NCI-H460 (cell line): ENCODE measurements around the gene UGT1A4. TPM values are rescaled to one million over a fixed set of nuclear protein-coding genes. Genes with fewer than 3 reads are reported as not detected.
"Not testable (repeated sequence)": the region's sequence is repeated elsewhere in the genome, so short reads cannot be mapped to it uniquely, and the experiment has no call there.

Experiments used
- DNase-seq: peaks from one replicate; pipeline ENCODE4 v3.0.0-alpha.2; 2016; ENCODE audit warnings: low read depth; ENCODE audit errors: extremely low read depth
- total RNA-seq: library from RNA; depleted of rRNA; stranded (reverse); fragments of >200 nt; shearing (Covaris generic); gene quantifications from 2 replicates; pipeline ENCODE4 v1.2.3, GENCODE V29; 2014

The UGT1A4 gene
- total RNA-seq, 1 experiment from 2014 or later = not detected

DNA sequence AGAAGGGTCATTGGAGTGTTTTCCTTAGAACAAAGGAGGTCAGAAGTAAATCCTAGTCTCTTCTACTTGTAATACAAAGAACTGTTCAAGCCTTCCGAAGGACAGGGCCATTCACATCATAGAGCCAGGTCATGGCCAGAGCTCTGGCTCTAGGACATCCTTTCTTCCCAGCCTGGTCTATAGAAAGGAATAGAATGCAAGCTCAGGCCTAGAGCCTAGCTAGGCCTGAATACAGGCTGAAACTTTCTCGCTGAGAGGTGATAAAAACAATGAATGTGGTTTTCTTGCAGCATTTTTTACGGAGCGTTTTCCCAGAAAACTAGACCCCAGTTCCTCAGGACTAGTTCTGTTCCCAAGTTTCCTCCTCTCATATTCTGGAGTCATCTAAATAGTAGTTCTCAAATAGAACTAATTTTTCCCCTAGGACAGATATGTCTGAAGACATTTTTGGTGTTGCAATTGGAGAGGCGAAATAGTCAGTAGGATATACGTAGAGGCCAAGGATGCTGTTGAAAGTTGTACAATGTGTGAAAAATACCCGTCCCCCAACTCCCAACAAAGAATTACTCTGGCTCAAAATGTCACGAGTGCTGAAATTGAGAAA is 19.0 kb upstream of the UGT1A4 start:
- DNase-seq = peak; percentile 91

DNA sequence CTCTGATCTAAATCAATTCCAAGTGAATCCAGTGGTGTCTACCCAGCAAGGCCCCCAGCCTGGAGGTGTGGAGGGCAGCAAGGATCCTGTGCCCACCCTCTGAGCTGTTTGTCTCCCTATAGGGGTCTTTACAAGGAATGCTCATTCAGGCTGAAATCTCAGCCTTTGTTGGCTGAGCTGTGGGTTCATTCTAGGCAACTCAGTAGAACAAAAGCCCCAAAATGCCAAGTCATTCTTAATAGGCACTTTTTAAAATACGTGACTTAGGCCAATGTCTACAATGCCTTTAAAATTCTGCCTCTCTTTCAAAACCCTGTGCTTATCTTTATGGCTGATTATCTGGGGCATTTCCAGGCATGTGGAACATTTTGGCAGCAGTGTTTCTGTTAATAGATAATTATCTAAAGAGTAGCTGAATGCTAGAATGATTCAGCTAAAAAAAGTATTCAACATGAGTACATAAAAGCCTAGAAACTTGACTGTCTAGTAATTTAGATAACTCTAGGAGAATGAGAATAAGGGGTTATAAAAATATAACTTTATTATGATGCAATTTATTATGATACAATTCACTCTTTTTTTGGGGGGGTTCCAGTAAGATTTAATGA is 18.4 kb upstream of the UGT1A4 start:
- peak; percentile 96 for DNase-seq

DNA sequence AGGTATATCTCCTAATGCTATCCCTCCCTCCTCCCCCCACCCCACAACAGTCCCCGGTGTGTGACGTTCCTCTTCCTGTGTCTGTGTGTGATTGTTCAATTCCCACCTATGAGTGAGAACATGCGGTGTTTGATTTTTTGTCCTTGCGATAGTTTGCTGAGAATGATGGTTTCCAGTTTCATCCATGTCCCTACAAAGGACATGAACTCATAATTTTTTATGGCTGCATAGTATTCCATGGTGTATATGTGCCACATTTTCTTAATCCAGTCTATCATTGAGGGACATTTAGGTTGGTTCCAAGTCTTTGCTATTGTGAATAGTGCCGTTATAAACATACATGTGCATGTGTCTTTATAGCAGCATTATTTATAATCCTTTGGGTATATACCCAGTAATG is 17.7 kb upstream of the UGT1A4 start:
- DNase-seq = not testable (repeated sequence)

DNA sequence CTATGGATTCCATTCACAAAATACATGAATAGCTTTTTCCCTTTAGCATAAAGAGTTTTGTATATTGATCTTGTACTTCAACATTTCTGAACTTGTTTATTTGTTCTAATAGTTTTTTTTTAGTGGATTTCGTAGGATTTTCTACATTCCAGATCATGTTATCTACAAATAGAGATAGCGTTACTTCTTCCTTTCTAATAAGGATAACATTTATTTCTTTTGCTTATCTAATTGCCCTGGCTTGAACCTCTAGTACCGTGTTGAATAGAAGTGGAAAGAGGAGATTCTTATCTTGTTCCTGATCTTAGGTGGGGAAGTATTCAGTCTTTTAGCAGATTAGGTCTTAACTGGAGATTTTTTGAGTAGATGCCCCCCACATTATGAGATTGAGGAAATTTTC is 16.3 kb upstream of the UGT1A4 start:
- no peak for DNase-seq

DNA sequence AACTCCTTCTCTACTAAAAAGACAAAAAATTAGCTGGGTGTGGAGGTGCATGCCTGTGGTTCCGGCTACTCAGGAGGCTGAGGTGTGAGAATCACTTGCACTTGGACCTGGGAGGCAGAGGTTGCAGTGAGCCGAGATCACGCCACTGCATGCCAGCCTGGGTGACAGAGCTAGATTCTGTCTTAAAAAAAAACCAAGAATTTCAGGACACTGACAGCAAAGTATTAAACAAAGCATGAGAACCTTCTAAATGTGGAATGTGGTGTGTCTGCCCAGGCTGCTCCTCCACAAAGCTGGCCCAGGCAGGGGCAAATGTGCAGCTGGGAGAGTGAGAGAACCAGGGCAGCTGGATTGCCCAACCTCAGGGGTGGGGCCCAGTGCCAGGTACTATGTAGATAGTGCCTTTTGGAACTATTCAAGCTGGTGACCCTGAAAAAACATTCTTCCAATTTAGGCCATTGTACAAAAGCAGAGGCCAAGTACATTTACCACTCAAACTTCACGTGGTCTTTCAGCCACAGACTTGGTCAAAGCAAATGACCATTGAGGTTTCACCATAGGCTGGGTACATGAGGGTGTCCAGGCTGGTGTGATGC is 12.5 kb upstream of the UGT1A4 start:
- DNase-seq = no peak

DNA sequence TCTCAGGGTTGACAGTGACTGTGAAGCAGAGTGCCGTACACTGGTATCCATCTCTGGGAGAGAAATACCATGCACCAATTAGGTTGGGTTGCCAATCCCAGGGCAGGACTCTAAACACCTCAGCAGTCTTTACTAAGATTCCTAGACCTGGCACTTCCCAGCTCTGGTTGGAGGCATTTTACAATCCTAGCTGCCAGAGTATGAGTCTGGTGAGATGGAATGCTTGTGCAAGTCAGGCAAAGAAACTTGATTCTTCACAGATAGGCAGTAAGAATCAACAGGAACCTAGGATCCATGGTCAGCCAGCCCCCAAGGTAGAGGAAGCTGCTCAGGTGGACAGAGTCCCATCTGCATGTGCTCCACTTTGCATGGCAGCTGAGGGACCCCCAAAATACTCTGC is 11.8 kb upstream of the UGT1A4 start:
- peak; percentile 37 for DNase-seq

DNA sequence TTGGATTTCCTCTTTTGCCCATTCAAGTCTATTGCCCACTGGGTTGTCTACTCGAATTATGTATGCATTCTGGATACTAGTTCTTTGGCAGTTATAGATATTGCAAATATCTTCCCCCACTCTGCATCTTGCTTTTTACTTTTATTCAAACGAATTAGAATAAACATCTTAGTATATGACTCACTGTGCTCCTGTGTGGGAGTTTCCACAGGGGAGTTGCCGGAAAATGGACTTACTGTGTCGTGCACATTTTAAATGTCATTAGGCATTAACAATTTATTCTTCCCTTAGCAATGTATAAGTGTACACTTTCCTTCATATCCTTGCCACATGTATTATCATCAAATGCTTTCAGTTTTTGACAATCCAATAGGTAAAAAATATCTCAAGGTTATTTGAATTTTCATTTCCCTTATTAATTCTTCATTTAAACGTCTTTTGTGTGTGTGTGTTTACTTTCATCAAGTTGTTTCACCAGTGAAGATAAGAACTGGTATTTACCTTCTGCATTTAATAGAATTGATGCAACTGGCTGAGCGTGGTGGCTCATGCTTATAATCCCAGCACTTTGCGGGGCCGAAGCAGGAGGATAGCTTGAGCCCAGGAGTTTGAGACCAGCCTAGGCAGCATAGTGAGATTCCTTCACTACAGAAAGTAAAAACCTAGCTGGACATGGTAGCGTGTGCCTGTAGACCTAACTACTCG is 10.4 kb upstream of the UGT1A4 start:
- peak; percentile 51 for DNase-seq

DNA sequence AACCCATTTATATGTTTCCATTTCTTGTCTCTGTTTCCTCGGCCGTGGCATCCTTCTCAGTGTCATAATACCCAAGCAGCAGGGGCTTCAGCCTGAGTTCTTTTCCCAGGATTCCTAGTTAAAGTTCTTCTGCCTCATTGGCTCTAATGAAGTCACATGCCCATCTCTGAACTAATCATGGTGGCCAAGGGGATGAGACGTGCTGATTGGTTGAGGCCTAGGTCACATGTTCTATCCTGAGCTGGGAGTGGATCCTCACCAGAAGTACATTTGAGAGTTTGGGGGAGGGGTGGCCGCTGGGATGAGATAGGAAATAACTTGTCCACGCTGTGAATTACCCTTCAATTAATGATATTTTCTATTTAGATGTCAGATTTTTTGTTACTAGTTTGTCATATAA is 9.6 kb upstream of the UGT1A4 start:
- no peak for DNase-seq

DNA sequence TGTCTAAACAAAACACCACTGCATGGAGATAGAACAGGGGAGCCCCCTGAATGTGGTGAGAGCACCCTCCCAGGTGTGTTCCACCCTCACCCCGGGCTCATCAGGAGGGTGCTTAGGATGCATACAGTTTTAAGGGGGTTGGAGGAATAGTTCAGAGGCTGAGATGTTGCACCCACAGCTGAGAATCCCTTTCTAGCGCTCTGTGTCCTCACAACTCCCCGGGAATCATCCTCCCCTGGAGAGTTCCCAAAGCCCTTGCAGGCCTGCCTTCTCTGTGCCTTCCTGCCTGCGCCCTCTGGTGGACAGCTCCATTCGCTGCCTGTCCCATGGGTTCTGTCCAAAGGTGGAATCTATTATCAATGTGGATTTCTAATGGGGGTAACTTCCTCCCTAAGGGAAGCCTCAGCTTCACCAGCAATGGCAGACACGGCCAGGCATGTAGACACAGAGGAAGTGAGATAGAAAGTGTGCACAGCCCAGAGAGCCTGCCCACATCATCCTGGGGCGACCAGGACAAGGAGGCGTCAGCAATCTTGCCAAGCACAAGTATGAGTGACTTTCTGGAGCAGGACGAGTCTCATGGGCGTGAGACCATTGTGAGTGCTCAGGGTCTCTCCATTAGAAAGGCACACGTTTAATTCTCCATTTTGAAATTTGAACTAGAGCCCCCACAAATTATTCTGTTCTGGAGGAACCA is 7.1 kb upstream of the UGT1A4 start:
- peak; percentile 90 for DNase-seq

DNA sequence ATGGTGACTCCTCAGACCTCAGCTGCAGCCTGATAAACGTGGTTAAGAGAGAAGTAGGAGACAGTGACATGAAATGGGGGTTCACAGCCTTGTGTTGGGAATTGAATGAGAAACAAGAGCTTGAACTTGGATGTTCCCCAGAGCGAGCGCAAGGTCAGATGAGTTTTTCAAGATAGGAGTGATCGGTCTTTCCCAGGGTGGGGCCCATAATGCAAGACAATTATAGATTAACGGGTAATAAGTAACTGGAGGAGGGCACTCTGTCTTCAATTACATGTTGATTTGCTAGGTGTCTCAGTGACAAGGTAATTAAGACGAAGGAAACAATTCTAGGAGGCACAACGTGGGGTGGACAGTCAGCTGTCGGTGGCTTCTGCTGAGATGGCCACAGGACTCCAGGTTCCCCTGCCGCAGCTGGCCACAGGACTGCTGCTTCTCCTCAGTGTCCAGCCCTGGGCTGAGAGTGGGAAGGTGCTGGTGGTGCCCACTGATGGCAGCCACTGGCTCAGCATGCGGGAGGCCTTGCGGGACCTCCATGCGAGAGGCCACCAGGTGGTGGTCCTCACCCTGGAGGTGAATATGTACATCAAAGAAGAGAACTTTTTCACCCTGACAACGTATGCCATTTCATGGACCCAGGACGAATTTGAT is 5.8 kb upstream of the UGT1A4 start, which contains the start of gene UGT1A5:
TSS of gene UGT1A5 (plus strand) at position 297 of the 651 bp plus-strand sequence. CDS start at position 382, 85 bp downstream.
- DNase-seq = no peak

DNA sequence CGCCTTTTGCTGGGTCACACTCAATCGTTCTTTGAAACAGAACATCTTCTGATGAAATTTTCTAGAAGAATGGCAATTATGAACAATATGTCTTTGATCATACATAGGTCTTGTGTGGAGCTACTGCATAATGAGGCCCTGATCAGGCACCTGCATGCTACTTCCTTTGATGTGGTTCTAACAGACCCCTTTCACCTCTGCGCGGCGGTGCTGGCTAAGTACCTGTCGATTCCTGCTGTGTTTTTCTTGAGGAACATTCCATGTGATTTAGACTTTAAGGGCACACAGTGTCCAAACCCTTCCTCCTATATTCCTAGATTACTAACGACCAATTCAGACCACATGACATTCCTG is 5.3 kb upstream of the UGT1A4 start:
- DNase-seq = no peak

DNA sequence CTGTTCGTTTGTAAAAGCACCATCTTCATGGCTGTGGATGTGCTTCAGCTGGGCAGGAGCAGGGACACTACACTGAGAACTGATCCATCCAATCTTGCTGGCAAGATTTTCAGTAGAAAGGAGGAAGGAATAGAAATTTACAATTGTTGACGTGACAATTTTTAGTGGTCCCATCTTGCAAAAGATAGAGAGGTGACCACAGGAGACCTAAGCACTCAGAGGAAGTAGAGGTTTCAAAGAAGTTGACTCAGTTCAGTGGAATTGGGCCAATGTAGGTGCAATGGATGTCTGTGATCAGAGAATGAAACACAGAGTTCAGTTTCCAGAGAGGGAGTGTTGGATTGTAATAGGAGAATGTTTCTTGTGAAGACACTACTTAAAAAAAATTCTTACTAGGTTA is 4.4 kb upstream of the UGT1A4 start:
- DNase-seq = no peak

DNA sequence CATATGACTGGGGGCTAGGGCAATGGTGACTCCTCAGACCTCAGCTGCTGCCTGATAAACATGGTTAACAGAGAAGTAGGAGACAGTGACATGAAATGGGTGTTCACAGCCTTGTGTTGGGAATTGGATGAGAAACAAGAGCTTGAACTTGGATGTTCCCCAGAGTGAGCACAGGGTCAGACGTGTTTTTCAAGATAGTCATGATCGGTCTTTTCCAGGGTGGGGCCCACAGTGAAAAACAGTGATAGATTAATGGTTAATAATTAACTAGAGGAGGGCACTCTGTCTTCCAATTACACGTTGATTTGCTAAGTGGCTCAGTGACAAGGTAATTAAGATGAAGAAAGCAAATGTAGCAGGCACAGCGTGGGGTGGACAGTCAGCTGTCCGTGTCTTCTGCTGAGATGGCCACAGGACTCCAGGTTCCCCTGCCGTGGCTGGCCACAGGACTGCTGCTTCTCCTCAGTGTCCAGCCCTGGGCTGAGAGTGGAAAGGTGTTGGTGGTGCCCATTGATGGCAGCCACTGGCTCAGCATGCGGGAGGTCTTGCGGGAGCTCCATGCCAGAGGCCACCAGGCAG is 10.3 kb downstream of the UGT1A4 start, which contains the start of gene UGT1A3:
TSS of gene UGT1A3 (plus strand) at position 320 of the 579 bp plus-strand sequence. CDS start at position 405, 85 bp downstream.
- no peak for DNase-seq

DNA sequence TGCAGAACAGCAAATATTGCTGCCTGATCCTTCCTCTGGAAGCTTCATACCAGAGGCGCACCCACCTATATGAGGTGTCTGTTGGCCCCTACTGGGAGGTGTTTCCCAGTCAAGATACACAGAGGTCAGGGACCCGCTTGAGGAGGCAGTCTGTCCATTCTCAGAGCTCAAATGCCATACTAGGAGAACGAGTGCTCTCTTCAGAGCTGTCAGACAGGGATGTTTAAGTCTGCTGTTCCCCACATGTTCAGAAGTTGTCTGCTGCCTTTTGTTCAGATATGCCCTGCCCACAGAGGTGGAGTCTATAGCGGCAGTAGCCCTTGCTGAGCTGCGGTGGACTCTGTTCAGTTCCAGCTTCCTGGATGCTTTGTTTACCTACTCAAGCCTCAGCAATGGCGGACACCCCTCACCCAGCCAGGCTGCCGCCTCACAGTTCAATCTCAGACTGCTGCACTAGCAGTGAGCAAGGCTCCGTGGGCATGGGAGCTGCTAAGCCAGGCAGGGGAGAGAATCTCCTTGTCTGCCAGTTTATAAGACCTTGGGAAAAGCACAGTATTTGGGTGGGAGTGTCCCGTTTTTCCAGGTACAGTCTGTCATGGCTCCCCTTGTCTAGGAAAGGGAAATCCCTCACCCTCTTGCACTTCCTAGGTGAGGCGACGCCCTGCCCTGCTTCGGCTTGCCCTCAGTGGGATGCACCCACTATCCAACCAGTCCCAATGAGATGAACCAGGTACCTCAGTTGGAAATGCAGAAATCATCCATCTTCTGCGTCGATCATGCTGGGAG is 18.5 kb downstream of the UGT1A4 start:
- not testable (repeated sequence) for DNase-seq

DNA sequence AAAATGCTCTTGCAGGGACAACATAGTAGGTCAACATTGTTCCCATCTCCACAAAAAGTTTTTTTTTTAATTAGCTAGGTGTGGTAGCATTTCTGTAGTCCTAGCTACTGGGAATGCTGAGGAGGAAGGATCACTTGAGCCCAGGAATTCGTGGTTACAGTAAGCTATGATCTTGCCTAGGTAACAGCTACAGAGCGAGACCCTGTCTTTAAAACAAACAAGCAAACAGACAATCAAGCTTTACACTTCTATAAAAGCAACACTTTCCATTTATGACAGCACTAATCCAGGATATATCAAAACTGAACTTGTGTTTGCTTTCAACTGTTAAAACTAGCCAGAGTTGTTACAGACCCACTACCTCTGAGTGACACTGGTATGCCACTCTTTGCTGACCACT is 22.3 kb downstream of the UGT1A4 start:
- no peak for DNase-seq

DNA sequence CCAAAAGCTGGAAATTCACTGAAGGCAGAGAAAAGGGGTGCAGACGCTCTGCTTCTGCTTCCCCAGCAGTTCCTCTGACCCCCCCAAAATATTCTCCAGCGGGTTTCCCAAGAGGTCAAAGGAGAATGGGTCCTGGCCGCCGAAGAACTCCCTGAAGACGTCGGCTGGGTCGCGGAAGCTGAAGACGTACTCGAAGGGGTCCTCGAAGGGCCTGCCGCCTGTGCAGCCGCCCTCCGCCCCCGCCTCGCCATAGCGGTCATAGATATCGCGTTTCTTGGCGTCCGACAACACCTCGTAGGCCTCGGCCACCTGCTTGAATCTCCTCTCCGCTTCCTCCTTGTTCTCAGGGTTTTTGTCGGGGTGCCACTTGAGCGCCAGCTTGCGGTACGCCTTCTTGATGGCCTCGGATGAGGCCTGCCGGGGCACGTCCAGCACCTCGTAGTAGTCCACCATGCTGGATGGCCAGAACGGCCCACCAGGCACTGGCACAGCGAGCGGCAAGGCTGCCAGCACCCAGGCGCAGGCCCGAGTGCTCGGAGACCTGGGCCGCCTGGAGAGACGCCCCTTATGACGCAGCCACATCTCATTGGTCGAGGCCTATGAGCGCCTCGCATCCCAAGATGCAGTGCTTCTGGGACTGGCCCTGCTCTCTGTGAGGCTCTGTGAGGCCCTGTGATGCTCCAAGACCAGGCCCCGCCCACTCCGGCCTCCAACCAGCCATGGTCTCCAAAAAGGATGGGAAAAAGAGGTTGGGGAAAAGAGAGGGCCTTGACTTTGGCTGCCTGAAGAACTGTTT is 25.1 kb downstream of the UGT1A4 start:
- DNase-seq = no peak

DNA sequence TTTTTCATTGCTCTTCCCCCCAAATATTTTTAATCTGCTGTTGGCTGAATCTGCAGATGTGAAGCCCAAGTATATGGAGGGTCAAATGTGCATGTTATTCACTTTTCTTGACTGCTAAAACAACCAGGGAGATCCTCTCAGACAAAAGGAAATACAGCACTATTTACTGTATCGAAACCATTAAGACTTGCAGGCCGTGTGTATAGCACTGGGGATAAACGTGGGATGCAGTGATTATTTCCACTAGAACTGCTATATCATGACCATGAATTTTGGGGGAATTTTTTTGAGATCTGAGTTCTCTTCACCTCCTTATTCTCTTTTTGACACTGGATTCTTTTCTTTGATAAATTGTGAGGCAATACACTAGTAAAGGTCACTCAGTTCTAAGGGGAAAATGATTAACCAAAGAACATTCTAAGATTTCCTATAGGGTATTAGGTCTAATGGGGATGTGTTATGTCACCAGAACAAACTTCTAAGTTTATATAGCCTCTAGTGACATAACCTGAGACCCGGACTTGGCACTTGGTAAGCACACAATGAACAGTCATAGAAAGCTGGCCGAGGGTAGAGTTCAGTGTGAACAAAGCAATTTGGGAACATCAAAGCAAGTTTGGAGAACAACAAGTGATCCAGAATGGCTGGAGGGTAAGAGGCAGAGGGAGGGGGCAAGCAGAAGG is 26.7 kb downstream of the UGT1A4 start:
- no peak for DNase-seq

DNA sequence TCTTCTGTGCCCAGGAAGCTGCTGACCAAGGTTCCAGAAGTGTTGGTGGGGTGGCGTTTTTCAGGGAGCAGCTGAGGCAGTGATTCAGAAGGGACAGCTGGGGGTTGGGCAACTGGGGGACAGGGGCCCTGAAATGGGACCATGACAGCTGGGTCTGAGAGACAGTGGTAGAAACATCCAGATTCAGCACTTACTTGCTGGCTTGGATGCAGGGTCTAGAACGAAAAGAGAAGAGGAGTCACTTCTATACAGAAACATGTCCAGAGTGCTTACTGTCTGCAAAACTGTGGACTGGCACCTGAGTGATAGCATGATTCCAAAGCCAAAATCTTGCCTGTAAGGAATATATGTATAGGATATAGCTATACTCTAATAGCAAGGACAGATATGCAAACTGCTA is 27.3 kb downstream of the UGT1A4 start:
- not testable (repeated sequence) for DNase-seq
